ENCODE data around the gene POU5F1. TPM values are rescaled to one million over a fixed set of nuclear protein-coding genes. Genes with fewer than 3 reads are reported as not detected.

Gene POU5F1
- total RNA-seq, 1 experiment from 2014 or later = not detected

DNA sequence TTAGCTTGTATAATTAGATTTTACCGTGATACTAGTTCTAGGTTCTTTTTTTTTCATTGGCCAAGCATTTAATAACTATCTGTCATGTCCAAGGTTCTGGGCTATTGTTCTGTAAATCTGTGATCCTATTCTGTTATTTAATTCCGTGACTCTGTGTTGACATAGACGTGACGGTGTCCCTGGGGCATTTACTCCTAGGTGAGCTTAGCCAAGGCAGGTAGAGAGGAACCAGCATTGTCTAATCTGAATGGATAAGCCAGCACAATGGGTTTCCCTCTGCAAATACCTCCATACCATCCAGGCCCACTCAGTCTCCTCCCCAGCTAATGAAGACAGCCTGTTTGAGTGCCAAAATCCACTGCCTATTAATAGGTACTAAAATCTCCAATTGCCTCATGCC lies 41.4 kb downstream of the POU5F1 start:
- no peak overlapping the region for H3K27ac Mint-ChIP-seq (ENCODE audit: unreplicated experiment)
- intact Hi-C loops (cut with micrococcal nuclease; ENCODE audit: unreplicated experiment) = no loop called here
- no peak for DNase-seq
- peaks cover 6% of the 10 kb centered on the region for H3K27me3 Mint-ChIP-seq (ENCODE audit: insufficient read depth, unreplicated experiment)
- H3K4me3 ChIP-seq (ENCODE audit: low read depth, low read length) = no peak overlapping the region
- no peaks in the 10 kb centered on the region for H3K27me3 ChIP-seq (replicated peaks; ENCODE audit: control insufficient read depth, insufficient read depth, low read length)
- CTCF ChIA-PET = interaction anchor here (0.6 to 1.8 kb wide), 7 partner anchors 10 to 67 kb away, joined by 3 to 12 read pairs (median 3); partner anchors contain the start of genes CCHCR1, PSORS1C2 and TCF19
- no peaks in the 10 kb centered on the region for H3K9me3 Mint-ChIP-seq (ENCODE audit: unreplicated experiment)
- H3K36me3 Mint-ChIP-seq (ENCODE audit: insufficient read depth, unreplicated experiment) = peaks cover 5% of the 10 kb centered on the region
- no peaks in the 10 kb centered on the region for H3K9me3 ChIP-seq
- POLR2A ChIA-PET = no interaction called here
- TF ChIP-seq, protein P1, sequence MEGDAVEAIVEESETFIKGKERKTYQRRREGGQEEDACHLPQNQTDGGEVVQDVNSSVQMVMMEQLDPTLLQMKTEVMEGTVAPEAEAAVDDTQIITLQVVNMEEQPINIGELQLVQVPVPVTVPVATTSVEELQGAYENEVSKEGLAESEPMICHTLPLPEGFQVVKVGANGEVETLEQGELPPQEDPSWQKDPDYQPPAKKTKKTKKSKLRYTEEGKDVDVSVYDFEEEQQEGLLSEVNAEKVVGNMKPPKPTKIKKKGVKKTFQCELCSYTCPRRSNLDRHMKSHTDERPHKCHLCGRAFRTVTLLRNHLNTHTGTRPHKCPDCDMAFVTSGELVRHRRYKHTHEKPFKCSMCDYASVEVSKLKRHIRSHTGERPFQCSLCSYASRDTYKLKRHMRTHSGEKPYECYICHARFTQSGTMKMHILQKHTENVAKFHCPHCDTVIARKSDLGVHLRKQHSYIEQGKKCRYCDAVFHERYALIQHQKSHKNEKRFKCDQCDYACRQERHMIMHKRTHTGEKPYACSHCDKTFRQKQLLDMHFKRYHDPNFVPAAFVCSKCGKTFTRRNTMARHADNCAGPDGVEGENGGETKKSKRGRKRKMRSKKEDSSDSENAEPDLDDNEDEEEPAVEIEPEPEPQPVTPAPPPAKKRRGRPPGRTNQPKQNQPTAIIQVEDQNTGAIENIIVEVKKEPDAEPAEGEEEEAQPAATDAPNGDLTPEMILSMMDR (IDR thresholded peaks at IDR 0.05; ENCODE audit: insufficient read depth in 1 of 2, low read depth in 1 of 2, low read length in 1 of 2, severe bottlenecking in 1 of 2, unreplicated experiment in 1 of 2) = no peak
- H3K4me1 Mint-ChIP-seq (ENCODE audit: low read depth, unreplicated experiment) = peaks cover 17% of the 10 kb centered on the region
- H3K4me1 ChIP-seq = no peaks in the 10 kb centered on the region
- no peaks in the 10 kb centered on the region for H3K36me3 ChIP-seq (ENCODE audit: control insufficient read depth, insufficient read depth, low read length)
- BruUV-seq (replicated peaks) = no TSS peak
- no peak overlapping the region for H3K4me3 Mint-ChIP-seq (ENCODE audit: unreplicated experiment)

DNA sequence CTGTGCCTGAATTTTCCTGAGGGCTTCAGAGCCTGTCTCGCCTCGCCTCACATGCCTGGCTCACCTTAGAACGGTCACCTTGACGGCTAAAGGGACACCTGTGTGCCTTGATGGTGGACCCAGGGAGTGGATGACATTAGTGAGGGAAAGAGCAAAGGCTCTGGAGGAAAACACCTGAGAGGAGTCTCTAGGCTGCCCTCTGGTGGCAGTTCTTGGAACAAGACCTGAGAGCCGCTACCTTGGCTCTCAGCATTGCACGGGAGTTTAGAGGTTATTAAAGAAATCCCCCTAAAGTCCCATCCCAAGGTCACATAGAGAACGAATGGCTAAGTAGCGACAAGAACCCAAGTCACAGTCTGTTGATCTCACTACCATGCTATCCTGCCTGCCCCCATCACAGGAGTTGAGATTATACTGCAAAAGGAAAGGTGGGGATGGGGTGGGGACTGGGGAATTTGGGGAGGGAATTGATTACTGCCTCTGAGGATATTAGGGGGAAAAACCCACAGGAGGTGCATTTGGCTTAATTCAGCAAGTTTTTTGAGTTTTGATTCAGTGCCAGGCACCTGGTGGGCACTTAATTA lies 42.3 kb downstream of the POU5F1 start:
- no TSS peak for BruUV-seq (replicated peaks)
- H3K27ac Mint-ChIP-seq (ENCODE audit: unreplicated experiment) = no peak overlapping the region

DNA sequence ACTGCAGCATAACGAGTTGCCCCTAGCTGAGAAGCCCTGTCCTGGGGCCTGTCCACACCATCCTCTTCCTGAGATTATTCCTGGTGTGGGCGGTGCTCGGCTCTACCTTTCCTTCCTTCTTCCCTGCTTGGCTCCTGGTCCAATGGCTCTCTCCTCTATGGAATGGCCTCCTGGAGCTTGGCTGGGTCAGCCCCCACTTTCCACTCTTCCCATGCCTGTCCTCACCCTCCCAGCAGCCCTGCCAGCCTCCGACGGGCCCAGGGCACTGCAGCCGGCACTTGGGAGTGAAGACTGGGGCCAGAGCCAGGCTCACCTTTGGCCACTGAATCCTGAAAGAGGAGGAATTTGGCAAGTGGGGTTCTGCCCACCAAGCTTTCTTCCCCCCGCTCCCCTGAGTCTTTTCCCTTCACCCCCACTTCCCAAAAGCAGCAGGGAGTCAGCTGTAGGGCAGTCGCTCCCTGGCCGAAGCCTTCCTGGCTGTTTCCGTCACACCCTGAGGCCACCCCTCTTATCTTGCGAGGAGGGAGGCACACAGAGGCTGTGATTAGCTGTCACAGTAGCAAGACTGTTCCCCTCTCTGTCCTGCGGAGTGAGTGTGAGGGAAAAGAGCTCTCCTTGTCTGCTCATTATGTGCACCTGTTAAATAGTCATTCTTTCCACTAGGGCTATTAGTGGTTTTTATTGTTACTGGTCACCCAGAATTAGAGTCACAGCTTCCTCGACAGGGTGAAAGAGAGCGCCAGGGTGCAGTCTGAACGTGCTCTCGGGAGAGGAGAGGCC lies 43.9 kb downstream of the POU5F1 start:
- H3K27ac Mint-ChIP-seq (ENCODE audit: unreplicated experiment) = no peak overlapping the region
- ChIA-PET POLR2A (no interaction called here), CTCF (no interaction called here)
- H3K9me3 Mint-ChIP-seq (ENCODE audit: unreplicated experiment) = no peaks in the 10 kb centered on the region
- peaks cover 17% of the 10 kb centered on the region for H3K4me1 Mint-ChIP-seq (ENCODE audit: low read depth, unreplicated experiment)
- intact Hi-C loops (cut with micrococcal nuclease; ENCODE audit: unreplicated experiment) = no loop called here
- TF ChIP-seq, protein P1 (IDR thresholded peaks at IDR 0.05; ENCODE audit: insufficient read depth in 1 of 2, low read depth in 1 of 2, low read length in 1 of 2, severe bottlenecking in 1 of 2, unreplicated experiment in 1 of 2) = no peak
- Histone ChIP-seq H3K36me3 (ENCODE audit: control insufficient read depth, insufficient read depth, low read length) (no peaks in the 10 kb centered on the region), H3K4me1 (no peaks in the 10 kb centered on the region), H3K4me3 (ENCODE audit: low read depth, low read length) (no peak overlapping the region), H3K27me3 (replicated peaks; ENCODE audit: control insufficient read depth, insufficient read depth, low read length) (no peaks in the 10 kb centered on the region), H3K9me3 (no peaks in the 10 kb centered on the region)
- no TSS peak for BruUV-seq (replicated peaks)
- DNase-seq = no peak
- H3K4me3 Mint-ChIP-seq (ENCODE audit: unreplicated experiment) = no peak overlapping the region
- H3K27me3 Mint-ChIP-seq (ENCODE audit: insufficient read depth, unreplicated experiment) = peaks cover 6% of the 10 kb centered on the region
- peaks cover 5% of the 10 kb centered on the region for H3K36me3 Mint-ChIP-seq (ENCODE audit: insufficient read depth, unreplicated experiment)

More for the DNA sequence above, 42.3 kb downstream of the POU5F1 start:
- no peaks in the 10 kb centered on the region for H3K4me1 ChIP-seq
- H3K4me3 ChIP-seq (ENCODE audit: low read depth, low read length) = no peak overlapping the region
- POLR2A ChIA-PET = no interaction called here
- no peaks in the 10 kb centered on the region for H3K27me3 ChIP-seq (replicated peaks; ENCODE audit: control insufficient read depth, insufficient read depth, low read length)
- peak; percentile 68 to 77 for DNase-seq
- CTCF ChIA-PET = interaction anchor here (0.6 to 1.8 kb wide), 5 partner anchors 11 to 68 kb away, joined by 3 to 12 read pairs (median 3); partner anchors contain the start of genes CCHCR1, PSORS1C2 and TCF19
- TF ChIP-seq, protein P1 (IDR thresholded peaks at IDR 0.05; ENCODE audit: insufficient read depth in 1 of 2, low read depth in 1 of 2, low read length in 1 of 2, severe bottlenecking in 1 of 2, unreplicated experiment in 1 of 2) = peak; percentile 75 to 89
- Mint-ChIP-seq H3K4me3 (ENCODE audit: unreplicated experiment) (no peak overlapping the region), H3K4me1 (ENCODE audit: low read depth, unreplicated experiment) (peaks cover 17% of the 10 kb centered on the region), H3K36me3 (ENCODE audit: insufficient read depth, unreplicated experiment) (peaks cover 5% of the 10 kb centered on the region), H3K27me3 (ENCODE audit: insufficient read depth, unreplicated experiment) (peaks cover 6% of the 10 kb centered on the region), H3K9me3 (ENCODE audit: unreplicated experiment) (no peaks in the 10 kb centered on the region)
- H3K36me3 ChIP-seq (ENCODE audit: control insufficient read depth, insufficient read depth, low read length) = no peaks in the 10 kb centered on the region
- intact Hi-C loops (cut with micrococcal nuclease; ENCODE audit: unreplicated experiment) = no loop called here
- no peaks in the 10 kb centered on the region for H3K9me3 ChIP-seq

All from Caco-2 (cell line).